Hematopoietic multipotent progenitor cell treated with erythropoietin and hydrocortisone succinate and interleukin-3 and kit ligand, for 15 days (in vitro differentiated cells): Measurements from ENCODE around the gene AKT3.
"Not testable (repeated sequence)": the region's sequence is repeated elsewhere in the genome, so short reads cannot be mapped to it uniquely, and the experiment has no call there.

Experiments used
- DNase-seq: peaks from one replicate; pipeline ENCODE4 v3.0.0-alpha.2; 2015; ENCODE audit warnings: low spot score

The AKT3 gene

GRCh38 chr1:243597383-243597782 is 252.7 kb downstream of the AKT3 start:
- no peak for DNase-seq

DNA sequence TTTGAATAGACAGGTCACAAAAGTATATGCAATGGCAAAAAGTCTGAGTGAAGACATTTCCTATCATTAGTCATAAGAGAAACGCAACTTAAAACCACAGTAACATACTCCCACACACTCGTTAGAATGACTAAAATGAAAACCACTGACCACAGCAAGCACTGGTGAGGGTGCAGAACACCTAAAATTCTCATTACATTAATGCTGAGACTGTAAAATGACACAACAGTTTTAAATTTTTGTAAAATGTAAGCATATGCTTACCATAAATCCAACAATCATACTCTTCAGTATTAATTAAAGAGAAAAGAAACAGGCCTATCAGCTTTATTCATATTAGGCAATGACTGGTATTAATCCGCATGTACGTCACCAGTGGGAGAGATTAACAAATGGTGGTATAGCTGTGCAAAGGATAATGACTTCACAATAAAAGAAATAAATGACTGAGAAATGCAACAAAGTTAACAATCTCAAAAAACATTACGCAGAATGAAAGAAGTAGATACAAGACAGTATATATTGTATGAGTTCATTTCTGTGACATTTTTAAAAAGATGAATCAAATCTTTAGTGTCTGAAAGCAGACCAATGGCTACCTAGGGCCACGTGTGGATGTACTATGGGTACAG is 253.5 kb downstream of the AKT3 start:
- no peak for DNase-seq

DNA sequence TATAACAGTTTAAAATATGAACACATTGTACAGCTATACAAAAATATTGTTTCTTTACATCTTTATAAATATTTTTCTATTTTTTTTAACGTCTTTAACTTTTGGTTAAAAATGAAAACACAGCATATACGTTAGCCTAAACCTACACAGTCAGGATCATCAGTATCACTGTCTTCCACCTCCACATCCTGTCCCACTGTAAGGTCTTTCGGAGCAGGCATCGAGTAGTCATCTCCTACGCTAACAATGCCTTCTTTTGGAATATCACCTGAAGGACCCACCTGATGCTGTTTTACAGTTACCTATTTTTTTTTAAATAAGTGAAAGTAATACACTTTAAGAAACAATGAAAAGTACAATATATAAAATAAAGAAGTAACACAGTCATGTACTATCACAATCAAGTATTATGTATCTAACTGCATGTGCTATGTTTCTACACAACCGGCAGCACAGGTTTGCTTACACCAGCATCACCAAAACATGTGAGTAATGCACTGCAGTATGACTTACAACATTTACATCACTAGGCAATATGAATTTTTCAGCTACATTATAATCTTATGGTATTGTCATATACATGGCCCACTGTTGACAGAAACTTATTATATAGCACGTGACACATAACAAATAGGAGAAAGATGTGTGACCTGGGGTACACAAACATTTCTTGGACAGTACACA is 254.4 kb downstream of the AKT3 start:
- DNase-seq: no peak

GRCh38 chr1:243594455-243594854 is 255.6 kb downstream of the AKT3 start:
- DNase-seq: no peak

- not testable (repeated sequence) for DNase-seq
Measured at GRCh38 chr1:243589286-243589685, 260.8 kb downstream of the AKT3 start.

DNA sequence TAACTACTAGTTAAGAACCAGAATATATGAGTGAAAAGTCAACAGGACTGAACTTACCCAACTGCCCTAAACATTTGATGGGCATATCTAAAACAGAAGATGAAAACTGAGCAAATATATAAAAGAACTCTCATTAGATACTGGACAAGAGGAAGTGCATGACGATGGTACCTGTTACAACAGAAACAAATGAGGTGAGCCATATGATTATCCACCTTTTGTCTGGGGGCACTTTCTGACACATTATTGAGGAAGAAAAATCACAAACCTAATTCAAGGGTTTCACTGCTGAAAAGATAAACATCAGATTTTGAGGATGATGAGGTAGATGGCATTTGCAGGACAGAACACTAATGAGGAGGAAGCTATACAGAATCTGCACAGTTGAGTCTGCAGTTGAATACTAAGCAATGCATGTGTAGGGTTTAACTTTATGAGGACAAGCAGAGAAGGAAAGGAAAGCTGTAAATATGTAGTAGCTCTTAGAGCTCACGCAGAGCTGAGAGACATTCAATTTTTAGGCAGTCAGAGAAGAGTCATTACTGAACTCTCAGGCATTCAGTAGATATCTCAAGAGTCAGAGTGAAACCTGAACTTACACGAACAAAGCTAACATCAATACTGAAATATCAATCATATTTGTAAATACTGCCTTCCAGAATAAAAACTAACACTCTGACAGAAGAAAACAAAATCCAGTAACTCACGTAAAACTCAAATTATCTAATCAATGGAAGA is 262.1 kb downstream of the AKT3 start:
- no peak for DNase-seq

DNA sequence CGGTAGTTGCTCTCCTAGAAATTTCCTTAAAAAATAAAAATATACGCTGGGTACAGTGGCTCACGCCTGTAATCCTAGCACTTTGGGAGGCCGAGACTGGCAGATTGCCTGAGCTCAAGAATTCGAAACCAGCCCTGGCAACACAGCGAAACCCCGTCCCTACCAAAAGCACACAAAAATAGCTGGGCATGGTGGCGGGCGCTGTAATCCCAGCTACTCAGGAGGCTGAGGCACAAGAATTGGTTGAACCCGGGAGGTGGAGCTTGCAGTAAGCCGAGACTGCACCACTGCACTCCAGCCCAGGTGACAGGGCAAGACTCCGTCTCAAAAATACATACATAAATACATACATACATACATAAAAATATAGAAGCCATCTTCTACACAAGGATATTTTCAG is 262.8 kb downstream of the AKT3 start:
- no peak for DNase-seq

DNA sequence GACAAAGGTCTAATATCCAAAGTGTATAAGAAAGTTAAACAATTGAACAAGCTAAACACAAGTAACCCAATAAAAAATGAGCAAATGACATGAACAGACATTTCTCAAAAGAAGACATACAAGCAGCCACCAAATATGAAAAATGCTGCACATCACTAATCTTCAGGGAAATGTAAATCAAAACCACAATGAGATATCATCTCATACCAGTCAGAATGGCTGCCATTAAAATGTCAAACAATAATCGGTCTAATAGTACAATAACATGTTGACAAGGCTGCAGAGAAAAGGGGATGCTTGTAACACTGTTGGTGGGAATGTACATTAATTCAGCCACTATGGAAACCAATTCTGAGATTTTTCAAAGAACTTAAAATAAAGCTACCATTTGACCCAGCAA is 264.1 kb downstream of the AKT3 start:
- DNase-seq: no peak

GRCh38 chr1:243582326-243582725 is 267.7 kb downstream of the AKT3 start:
- DNase-seq: no peak

DNA sequence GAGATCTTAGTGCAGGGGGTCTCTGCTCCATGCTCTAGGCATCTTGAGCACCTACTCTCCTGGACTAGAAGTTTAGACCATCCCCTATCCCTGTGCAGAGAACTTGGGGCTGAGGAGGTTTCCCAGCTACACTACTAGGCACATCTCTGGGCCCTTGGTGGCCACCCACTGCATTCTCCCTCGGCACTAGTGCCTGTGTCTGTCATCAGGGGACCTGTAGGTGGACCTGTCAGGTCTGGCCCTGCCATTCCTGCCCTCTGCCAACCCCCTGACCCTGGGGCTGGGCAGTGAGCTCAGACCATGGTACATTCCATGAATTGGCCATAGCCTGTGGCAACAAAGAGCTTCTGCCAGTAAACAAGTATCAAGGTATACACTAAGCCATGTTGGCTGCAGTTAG is 269.1 kb downstream of the AKT3 start:
- DNase-seq: no peak

GRCh38 chr1:243580072-243580471 is 270.0 kb downstream of the AKT3 start:
- DNase-seq: no peak

- no peak for DNase-seq
Measured at GRCh38 chr1:243575070-243575469, 275.0 kb downstream of the AKT3 start.

GRCh38 chr1:243572940-243573339 is 277.1 kb downstream of the AKT3 start:
- DNase-seq: no peak

DNA sequence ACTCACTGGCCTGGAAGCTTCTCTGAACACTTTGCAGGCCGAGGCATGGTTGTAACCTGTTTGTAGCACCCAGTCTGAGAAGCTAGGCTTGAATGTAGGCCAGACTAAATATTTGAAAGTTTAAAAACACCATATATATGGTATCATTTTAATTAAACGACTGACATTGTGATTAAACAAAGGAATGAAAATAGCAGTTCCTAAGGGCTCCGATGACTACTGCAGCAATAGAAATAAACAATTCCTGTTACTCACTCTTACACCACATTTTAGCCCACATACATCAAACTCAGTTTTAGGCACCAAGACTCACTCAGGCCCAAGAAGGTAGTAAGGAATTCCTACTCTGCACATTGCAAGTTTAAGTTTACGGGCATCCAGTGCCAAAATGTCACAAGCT is 281.2 kb downstream of the AKT3 start:
- DNase-seq: no peak

- no peak for DNase-seq
Measured at GRCh38 chr1:243564814-243565213, 285.2 kb downstream of the AKT3 start.

DNA sequence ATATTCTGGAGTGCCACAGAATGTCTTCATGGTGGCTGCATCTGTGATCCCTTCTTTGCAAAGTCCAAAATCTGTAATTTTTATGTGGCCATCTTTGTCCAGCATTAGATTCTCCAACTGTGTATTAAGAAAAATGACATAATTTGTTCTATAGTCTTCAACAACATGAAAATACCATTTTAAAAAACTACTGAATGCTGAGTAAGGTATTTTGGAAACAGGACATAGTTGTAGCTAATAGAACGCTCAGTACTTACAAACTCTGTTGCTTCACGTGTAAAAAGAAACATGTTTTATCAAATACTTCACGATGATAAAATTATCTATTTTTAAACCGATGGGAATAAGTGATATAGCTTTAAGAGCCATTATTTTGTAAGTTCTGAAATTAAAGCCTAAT is 286.3 kb downstream of the AKT3 start:
- no peak for DNase-seq

DNA sequence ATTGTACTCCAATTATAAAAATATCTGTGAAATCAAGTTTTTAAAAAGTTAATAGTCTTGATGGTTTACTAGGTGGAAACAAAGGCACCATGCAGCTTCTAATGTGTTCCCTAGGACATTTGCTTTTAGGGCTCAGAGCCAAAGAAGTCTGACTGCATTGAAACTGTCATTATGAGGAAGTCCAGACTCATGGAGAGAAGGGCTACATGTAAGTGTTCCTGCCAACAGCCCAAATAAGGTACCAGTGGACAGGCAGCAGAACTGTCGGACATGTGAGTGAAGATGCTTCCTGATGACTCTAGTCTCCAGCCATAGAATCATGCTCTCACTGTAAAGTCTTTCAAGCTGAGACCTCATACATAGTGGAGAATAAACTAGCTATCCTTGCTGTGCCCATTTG is 287.6 kb downstream of the AKT3 start:
- DNase-seq: no peak

DNA sequence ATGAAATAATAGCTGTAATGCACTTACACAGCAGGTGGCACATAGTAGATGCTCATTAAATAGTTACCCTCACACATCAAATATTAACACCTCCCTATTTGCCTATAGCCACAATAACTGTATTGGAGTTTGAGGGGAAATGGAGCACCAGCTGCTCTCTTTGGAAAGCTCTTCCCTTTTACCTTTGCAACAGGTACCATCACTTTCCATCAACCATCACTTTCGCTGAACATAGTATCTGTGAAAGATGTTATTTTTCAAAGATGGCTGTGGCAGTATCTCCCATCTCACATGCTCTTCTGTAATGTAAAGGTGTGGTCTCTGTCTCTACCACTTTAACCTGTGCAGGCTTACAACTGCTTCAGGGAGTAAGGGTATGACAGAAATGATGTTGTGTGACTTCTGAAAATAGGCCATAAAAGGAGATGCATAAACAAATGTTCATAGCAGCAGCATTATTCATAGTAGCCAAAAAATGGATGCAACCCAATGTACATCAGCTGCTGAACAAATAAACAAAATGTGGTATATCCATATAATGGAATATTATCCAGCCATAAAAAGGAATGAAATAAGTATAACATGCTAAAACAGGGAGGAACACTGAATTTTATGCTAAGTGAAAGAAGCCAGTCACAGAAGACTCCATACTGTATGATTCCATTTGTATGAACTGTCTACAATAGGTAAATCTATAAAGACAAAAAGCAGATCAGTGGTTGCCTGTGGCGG is 288.3 kb downstream of the AKT3 start:
- no peak for DNase-seq

GRCh38 chr1:243559575-243560162 is 290.4 kb downstream of the AKT3 start:
- DNase-seq: no peak

- DNase-seq: no peak
Measured at GRCh38 chr1:243558576-243558975, 291.5 kb downstream of the AKT3 start.

- no peak for DNase-seq
Measured at GRCh38 chr1:243557866-243558265, 292.2 kb downstream of the AKT3 start.

GRCh38 chr1:243554686-243555085 is 295.4 kb downstream of the AKT3 start:
- DNase-seq: no peak
